Measurements from ENCODE around the gene MAML3.

The MAML3 gene

DNA sequence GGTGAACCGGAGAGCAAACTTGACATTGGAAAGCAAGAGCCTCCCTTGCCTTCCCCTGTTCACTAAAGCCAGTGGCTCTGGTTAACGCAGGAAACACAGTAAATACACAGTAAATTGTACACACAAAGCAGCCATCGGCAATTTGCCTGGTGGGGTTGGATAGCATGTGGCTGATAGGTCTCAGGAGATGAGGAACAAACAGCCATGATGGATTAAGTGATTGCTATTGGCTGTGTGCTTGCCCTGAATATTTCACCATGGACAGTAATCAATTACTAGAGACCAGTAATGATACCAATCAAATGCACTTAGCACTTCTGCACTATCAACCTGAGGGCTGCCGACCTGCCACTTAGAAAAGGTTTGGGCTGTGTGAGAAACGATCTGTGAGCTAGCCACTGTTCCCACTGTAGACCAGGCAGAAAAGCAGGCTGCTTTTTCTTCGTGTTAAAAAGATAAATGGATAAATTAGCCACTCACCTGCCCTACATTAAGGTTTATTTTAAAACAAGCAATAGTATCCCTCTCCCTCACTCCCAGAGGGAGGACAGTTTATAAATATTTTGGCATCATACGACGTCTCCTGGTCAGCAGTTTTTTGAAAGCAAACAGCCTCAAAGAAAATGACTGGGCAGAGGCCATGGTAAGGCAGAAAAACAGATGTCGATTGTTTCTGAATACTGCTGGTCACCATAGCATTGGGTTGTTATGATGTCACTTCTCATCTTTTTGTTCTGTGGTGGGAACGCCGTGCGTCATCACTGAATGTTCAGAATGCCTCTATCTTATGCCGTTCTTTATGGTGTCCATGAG is 167.1 kb downstream of the MAML3 start:
- FAIRE-seq = no peak

DNA sequence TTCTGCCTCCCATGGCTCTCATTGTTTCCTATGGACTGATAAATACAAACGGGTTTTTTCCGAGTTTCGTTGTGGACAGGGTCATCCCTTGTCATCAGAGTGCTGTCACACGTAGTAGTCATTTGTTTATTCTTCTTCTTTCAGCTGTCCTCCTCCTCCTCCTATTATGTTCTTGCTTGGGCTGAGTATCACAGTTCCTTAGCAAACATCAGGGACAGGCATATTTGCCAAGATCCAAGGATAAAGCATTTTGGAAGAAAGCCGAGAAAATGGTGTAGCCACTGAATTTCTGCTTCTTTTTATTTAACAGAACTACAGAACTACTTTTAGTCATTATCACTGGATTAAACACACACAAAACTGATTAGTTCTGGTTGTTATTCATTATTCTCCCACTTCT is 167.9 kb downstream of the MAML3 start:
- no peak for FAIRE-seq

DNA sequence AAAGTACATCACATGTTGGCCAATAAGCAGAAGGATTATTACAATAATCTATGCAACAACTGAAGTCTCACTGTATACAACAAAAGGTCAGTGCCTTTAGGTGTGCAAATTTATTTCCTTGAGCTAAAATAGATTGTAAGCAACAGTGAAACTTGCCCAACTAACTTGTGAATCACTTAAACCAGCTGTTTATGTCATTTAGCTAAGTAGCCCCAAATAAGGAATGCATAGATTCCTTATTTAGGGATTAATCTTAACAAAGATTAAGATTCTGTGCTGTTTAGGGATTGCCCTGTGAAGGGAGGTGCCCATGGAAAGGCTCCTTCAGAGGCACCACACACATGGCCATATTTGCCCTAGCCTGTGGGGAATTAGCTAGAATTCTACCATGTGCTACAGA is 168.6 kb downstream of the MAML3 start:
- no peak for FAIRE-seq

DNA sequence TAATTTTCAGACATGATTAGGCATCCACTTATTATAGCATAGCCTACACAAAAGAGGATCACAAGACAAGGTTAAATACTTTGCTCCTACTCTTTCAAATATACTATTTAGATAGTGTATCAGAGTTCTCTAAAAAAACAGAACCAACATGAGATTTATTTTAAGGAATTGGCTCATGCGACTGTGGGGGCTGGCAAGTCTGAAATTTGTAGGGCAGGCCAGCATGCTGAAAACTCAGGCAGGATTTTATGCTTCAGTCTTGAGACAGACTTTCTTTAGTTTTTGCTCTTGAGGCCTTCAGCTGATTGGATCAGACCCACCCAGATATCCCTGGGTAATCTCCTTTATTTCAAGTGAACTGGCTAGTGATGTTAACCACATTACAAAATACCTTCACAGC is 169.5 kb downstream of the MAML3 start:
- no peak for FAIRE-seq

DNA sequence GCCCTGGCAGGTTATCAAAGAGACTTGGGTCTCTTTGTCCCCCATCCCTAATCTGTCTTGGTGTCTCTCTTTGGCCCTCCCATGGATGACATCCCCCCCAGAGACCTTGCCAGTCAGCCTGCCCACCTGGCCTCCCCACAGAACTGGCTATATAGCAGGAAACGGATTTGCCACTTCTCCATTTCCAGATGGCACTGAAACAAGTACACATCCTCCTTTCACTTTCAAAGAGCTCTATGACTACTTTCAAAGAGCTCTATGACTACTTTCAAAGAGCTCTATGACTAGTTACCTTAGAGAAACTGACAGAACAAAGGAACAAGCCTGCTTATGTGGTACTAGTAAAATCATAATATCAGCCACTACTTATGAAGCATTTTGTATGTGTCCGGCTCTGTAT is 175.3 kb downstream of the MAML3 start:
- no peak for FAIRE-seq

DNA sequence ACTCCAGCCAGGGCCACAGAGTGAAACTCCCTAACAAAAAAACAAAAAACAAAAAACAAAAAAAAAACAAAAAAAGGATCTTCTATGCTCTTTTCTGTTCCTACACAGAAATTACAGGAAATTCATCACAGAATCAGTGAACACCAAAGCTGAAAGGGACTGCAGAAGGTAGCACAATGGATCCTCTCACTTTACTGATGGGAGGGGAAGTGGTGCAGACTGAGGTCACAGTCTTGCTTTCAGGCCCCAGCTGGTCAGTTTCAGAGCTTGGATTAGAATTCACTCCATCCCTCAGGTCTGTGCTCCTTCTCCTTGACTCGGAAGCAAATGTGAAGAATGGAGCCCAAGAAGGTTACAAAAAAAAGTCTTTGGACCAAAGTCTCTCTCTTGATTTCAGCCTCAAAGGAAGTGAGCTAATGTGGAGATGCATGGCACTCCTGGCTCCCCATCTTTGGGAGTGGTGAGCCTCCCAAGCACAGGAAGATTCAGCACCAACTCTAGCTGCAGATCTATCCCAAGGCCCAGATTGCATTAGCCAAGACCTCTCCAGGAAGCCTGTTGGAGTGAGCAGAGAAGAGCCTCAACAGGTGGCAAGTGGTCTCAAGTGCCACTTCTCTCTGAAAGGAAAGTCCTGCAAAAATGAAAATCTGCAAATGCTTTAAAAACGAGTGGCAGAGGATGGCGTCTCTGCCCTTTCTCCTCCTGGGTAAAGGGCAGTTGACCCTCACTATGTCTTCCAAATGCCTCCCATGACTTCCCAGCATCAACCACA is 176.0 kb downstream of the MAML3 start:
- no peak for FAIRE-seq

DNA sequence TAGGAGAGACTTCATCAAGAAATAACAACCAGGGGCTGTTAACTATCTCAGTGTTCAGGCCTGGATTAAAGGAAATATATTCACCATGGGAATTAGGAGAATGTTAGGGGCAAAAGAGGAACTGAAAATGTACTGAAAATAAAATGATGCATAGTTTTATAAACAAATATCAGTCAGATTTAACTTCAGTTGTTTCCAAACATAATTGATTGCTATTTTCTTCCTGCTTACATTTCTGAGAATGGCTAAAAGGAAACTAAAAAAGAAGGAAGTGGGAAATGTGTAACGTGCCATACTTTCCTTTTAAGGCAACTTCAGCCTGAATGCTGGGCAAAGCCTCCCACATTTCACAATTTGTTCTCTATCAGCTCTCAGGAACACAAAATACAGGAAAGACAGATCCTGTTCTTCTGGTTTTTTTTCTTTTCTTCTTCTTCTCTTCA is 178.1 kb downstream of the MAML3 start:
- no peak for FAIRE-seq

DNA sequence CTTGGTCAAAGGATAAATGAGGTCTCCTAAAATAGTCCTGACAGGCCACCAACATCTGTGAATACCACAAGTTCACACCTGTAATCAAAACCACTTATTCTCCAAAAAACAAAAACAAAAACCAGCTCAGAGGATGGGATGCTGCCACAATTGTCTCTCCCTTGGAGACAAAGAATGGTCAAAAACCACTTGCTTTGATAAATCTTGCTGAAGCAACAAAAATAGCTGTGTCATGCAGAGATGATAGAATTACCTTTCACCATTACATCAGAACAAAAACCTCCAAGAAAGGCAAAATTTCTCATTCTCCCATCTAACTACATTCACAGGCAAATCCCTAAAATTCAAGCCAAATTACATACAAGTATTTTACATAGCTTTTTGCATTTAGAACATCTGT is 180.4 kb downstream of the MAML3 start:
- FAIRE-seq = no peak

DNA sequence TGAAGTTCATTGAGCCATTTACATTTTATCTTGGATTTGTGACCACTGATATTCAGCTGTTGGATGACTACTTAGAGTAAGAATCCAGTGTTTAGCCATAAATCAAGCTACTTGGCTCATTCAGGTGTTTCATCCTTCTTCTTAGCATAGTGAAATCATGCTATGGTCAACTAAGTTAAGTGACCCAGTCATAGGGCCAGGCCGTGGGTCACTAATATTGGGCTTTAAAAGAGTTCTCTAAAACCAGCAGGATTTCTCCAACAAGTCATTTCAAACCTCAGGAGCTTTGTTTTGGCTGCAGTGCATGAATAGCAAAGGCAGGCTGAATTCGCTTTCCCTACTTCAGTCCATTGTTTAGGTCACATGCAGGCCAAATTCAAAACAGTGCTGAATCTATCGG is 181.0 kb downstream of the MAML3 start:
- no peak for FAIRE-seq

DNA sequence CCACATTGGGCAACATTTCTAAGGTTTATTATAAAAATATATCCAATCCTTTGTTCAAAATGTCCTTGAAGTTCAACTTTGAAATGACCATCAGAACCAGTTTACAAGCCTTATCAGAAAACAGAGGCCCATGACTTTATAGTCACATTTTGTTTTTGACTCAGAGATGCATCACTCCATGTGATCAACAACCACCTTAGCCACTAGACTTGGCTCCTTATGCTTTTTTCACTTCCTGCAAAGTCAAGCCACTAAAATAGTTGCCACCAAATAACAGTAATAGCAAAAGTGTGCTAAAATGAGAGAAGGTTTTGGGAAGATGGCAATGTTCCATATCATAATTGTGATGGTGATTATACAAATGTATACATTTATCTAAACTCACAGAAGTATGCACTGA is 181.7 kb downstream of the MAML3 start:
- no peak for FAIRE-seq

DNA sequence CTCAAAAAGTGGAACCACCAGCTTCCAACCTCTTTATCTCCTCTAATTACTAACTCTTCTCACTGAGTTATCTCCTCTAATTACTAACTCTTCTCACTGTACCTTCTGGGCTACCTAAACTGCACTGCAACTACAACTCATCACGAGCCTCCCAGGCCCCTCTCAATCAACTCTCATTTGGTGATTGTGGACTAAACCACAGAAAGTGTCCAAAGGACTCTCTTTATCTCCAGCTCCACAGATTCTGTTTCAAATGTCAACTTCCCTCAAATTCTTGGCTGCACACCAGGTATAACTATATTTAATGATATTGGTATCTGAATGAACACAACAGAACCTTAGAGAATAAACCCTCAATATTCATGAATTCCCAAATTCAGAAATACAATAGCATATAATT is 182.9 kb downstream of the MAML3 start:
- no peak for FAIRE-seq

DNA sequence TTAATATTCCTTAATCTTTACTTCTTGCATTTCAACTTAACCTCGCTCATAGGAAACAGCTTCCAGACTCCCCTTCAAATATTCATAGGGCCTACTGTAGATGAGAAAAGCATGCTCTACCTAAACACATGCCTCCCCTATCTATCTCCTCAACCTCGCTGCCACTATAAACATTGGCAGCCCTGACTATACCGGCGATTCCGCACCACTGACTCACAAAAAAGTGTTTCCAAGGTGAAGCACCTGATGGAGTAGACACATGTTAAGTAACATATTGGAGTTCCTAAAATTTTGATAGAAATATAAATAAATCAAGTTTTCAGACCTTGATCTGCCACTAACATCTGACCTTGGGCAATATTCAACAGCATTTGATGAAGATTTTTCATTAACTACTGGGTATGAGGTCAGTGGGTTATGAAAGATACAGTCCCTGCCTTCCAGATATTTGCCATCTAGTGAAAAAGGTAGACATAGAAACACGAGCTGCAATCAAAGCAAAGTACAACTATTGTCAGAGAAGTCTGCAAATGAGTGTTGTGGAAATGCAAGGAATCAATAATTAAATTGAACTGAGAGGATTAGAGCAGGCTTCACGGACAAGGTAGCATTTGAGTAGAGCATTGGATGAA is 184.2 kb downstream of the MAML3 start:
- no peak for FAIRE-seq

DNA sequence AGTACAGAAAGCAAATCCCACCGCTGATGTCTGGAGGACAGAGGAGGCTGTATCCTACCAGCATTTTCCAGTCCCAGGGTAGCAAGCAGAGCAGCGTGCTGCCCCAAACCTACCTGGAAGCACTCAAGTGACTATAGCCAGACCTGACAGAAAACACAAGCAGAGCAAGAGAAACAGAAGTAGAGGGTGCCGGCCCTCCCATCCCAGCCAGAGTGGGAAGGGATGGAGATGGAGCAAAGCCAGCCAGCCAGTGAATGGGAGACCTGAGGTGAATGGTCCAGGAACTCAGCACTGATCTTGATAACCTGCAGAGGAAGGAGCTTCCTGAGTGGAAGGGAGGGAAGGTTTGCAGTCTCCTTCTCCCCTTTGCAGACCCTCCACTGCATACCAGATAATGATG is 185.2 kb downstream of the MAML3 start:
- FAIRE-seq = no peak

DNA sequence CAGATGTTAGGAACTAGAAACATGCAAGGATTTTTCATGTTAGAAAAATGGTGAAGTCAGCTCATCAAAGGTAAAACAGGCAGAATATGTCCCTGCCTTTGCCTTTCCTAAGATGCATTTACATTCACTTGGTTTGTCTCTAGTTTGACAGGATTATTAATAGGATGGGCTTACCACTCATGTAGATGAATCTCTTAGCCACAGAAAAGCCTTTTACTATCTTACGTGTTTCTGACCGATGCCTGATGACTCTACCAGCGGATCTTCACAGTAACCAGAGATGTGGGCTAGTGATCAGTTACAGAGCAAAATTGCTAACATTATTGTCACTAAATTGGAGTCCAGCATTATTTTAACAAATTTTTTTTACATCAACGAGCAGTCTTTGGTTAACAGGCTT is 187.6 kb downstream of the MAML3 start:
- FAIRE-seq = no peak

DNA sequence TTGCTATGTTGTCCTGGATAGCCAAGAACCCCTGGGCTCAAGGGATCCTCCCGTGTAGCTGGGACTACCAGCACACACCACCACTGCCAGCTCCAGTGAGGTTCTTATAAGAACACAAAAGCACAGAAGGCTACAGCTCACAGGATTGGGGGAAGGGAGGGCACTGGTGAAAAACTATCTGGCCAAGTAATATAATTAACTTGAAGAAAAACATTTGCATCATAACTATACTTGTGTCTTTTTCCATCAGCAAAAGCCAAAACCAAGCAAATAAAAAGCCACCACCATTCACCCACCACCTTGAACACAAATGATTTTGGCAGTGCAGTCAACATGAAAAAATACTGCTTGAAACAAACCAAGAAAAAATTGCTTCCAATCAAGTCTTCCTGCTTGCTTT is 188.2 kb downstream of the MAML3 start:
- FAIRE-seq = no peak

DNA sequence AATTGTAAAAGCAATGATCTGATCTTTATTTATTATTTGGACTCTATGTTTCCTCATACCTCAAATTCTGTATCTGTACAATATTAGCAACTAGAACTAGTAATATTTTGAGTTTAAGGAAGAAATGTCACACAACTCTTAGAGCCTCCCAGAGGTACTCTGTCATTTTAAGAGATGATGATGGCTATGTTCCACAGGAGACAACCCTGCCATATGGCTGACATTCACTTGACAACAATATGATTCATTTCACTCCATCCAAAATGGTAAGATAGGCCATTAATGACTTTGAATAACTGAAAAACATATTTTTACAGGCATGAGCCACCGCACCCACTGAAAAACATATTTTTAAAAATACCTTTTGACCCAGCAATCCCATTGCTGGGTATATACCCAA is 190.3 kb downstream of the MAML3 start:
- FAIRE-seq = no peak

DNA sequence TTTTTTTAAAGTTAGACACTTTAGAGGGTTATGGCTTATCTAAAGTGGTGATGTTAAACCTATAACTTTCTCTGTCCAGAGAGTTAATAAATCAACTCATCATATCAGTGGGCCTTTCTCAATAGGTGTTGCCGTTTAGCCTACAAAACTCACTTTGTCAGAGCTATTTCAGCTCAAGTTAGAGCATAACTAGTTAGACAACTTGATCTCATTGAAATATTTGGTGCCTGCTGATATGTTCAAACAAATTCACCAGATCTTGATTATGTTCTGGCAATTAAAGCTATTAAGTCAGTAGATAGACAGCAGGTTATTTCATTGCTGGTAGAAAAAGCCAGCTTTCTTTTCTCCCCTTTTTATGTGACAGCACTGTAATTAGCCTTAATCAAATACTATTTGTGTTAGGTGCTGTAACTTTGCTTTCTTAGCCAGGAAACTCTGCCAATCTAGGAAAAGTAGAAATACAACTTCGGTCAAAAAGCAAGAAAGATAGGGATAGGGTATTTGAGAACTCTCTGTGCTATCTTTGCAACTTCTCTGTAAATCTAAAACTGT is 191.8 kb downstream of the MAML3 start:
- no peak for FAIRE-seq

DNA sequence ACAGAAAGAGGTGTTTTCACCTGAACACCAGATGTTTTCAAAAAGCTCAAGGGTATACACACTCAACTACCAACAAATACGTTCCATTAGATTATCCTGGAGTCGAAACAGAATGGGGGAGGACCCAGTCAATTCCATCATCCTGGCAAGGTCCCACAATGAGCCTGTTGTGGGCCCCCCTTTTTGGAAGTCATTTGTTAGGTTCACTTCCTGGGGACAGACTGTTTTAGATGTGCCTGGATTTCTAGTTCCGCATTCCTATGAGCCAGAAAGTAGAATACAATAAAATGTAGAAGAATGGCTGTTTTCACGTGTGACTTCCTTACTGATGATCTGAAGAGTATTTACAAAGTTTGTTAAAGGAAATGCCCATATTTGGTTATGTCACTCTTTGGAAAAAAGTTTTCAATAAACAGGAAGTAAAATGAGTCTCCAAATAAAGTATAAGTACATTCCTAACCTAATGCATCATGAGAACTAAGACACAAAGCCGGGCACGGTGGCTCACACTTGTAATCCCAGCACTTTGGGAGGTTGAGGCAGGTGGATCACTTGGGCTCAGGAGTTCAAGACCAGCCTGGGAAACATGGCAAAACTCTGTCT is 192.5 kb downstream of the MAML3 start:
- no peak for FAIRE-seq

DNA sequence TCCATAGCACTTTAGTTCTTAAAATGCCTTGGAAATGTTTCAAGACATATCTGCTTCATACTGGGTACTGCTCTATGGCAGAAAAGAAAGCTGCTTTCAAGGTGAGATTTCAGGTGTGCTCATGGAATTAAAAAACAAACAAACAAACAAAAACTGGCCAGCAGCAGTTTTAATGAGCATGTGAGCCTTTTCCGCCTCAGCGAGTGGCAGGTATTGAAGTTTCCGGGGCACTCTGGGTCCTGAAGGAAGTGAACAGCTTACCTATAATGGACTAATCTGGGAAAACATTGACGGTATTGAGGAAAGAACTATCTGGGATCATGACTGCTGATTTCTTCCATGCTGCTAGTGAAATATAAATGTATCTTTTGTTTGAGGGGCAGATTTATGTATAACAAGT is 194.6 kb downstream of the MAML3 start:
- FAIRE-seq = no peak

DNA sequence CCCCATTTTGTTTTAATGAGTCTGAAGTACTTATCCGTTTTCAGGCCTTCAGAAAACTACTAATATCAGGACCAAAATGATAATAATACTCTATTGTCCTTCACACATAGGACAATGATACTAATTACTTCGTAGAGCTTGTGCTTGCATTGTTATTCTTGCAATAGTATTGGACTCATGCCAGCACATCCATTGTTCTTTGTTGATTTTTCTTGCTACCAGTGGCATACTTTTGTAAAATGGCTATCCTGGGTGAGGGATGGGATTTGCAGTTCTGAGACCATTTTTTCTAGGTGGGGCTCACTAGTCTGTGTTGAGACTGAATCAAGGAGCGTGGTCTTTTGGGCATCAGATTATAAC is 195.3 kb downstream of the MAML3 start:
- no peak for FAIRE-seq

DNA sequence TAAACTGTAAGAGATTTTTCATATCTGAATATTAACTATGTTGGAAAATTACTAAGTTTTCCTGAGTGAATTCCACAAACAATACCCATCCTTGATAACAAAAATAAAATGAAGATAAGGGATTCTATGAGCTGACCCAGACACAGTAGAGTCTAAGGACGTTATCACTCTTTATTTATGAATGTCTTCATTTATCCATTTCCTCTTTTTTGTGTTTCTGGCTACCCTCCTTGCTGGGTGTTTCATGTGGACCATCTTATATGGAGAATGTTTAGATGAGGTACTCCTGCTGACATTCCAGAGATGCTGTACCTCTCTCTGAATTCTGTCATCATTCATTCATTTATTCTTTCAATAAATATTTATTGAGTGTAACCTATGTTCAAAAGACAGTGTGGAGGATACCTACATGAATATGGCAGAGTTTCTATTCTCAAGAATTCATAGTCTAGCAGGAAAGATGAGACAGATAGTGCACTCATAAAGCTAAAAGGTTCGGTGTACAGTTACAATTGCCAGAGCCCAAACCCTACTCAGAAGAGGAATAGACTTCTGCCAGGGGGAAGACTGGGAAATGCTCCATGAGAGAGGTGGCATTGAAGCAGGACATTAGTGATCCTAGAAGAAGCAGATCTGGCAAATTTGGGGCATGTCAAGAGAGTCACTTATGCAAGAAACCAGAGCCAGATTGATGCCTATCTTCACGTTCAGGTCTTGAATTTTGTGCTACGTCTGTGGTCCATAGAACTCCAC is 195.8 kb downstream of the MAML3 start:
- no peak for FAIRE-seq

DNA sequence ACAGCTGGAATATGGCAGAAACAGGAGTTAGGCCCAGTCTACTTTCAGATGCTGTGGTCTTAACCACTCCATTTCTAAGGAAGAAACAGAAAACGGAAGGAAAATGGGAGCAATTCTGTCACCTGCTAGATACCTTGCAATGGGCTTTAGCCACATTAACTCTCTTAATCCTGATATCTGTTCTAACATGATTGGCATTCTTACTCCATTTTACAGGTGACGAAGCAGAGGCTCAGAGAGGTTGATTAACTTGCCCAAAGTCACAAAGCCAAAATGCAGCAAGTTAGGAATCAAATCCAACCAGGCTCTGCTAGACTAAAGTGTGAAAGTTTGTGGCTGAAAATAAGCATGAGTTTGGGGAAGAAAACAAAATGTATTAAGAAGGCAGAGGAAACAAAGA is 196.9 kb downstream of the MAML3 start:
- no peak for FAIRE-seq
